ENCODE measurements around the gene ZNF432. TPM values are rescaled to one million over a fixed set of nuclear protein-coding genes. Genes with fewer than 3 reads are reported as not detected.
"Not testable (repeated sequence)": the region's sequence is repeated elsewhere in the genome, so short reads cannot be mapped to it uniquely, and the experiment has no call there.

Gene ZNF432
- total and polyA plus RNA-seq, 4 donors = 2.8 to 17.0 (median 12.9) TPM

DNA sequence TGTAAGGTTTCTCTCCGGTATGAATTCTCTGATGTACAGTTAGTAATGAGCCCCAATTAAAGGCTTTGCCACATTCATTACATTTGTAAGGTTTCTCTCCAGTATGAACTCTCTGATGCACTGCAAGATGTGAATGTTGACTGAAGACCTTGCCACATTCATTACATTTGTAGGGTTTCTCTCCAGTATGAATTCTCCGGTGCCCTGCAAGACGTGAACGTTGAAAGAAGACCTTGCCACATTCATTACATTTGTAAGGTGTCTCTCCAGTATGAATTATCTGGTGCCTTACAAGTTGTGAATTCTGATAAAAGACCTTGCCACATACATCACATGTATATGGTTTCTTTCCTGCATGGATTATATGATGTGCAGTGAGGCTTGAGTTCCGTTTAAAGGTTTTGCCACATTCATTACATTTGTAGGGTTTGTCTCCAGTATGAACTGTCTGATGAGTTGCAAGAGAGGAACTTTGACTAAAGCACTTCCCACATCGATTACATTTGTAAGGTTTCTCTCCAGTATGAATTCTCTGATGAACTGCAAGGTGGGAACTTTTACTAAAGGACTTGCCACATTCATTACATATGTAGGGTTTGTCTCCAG lies 17.7 kb upstream of the ZNF432 start:
- H3K9ac ChIP-seq (ENCODE audit: insufficient read depth in 1 of 2, low read length in 2 of 2) = no peak overlapping the region
- peaks cover 42 to 79% (median 62%) of the 10 kb centered on the region in 4 donors for H3K36me3 ChIP-seq (ENCODE audit: control insufficient read depth in 4 of 4, insufficient read depth in 4 of 4, low read length in 4 of 4)
- TF ChIP-seq, protein P1, sequence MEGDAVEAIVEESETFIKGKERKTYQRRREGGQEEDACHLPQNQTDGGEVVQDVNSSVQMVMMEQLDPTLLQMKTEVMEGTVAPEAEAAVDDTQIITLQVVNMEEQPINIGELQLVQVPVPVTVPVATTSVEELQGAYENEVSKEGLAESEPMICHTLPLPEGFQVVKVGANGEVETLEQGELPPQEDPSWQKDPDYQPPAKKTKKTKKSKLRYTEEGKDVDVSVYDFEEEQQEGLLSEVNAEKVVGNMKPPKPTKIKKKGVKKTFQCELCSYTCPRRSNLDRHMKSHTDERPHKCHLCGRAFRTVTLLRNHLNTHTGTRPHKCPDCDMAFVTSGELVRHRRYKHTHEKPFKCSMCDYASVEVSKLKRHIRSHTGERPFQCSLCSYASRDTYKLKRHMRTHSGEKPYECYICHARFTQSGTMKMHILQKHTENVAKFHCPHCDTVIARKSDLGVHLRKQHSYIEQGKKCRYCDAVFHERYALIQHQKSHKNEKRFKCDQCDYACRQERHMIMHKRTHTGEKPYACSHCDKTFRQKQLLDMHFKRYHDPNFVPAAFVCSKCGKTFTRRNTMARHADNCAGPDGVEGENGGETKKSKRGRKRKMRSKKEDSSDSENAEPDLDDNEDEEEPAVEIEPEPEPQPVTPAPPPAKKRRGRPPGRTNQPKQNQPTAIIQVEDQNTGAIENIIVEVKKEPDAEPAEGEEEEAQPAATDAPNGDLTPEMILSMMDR (IDR thresholded peaks at IDR 0.05; ENCODE audit: control extremely low read depth, extremely low read depth) = no peak
- ATAC-seq (ENCODE audit: insufficient read depth, low FRiP score) (no peak), DNase-seq (no peak)
- no peaks in the 10 kb centered on the region for H3K4me1 ChIP-seq (ENCODE audit: control insufficient read depth in 5 of 5, insufficient read depth in 5 of 5, low read length in 5 of 5)
- H3K4me3 ChIP-seq = no peak overlapping the region
- no peak overlapping the region for H3K27ac ChIP-seq (ENCODE audit: low read depth in 1 of 2, low read length in 1 of 2)
- WGBS, 2 donors = 97 to 98% methylated on average over 6 of the region's 6 CpGs
- H3K9me3 ChIP-seq (ENCODE audit: control insufficient read depth in 4 of 4, insufficient read depth in 3 of 4, low read length in 3 of 4) = peaks cover 39 to 64% (median 47%) of the 10 kb centered on the region in 4 donors
- no peaks in the 10 kb centered on the region for H3K27me3 ChIP-seq (ENCODE audit: control insufficient read depth in 3 of 3, insufficient read depth in 3 of 3, low read length in 2 of 3)

DNA sequence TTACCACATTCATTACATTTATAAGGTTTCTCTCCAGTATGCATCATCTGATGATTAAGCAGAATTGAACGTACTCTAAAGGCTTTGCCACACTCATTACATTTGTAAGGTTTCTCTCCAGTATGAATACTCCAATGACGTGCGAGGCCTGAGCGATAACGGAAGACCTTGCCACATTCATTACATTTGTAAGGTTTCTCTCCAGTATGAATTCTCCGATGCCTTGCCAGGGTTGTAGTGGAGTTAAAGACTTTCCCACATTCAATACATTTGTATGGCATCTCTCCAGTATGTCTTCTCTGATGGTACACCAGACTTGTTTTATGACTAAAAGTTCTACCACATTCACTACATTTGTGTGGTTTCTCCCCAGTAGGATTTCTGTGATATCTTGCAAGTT lies 16.8 kb upstream of the ZNF432 start:
- H3K9me3 ChIP-seq (ENCODE audit: control insufficient read depth in 4 of 4, insufficient read depth in 3 of 4, low read length in 3 of 4) = peaks cover 32 to 65% (median 48%) of the 10 kb centered on the region in 4 donors
- no peaks in the 10 kb centered on the region for H3K27me3 ChIP-seq (ENCODE audit: control insufficient read depth in 3 of 3, insufficient read depth in 3 of 3, low read length in 2 of 3)
- H3K4me1 ChIP-seq (ENCODE audit: control insufficient read depth in 5 of 5, insufficient read depth in 5 of 5, low read length in 5 of 5) = no peaks in the 10 kb centered on the region
- DNase-seq (no peak), ATAC-seq (ENCODE audit: insufficient read depth, low FRiP score) (no peak)
- WGBS, 2 donors = 97 to 98% methylated on average over 6 of the region's 6 CpGs
- no peak overlapping the region for H3K9ac ChIP-seq (ENCODE audit: insufficient read depth in 1 of 2, low read length in 2 of 2)
- no peak overlapping the region for H3K27ac ChIP-seq (ENCODE audit: low read depth in 1 of 2, low read length in 1 of 2)
- TF ChIP-seq, protein P1 (IDR thresholded peaks at IDR 0.05; ENCODE audit: control extremely low read depth, extremely low read depth) = no peak
- no peak overlapping the region for H3K4me3 ChIP-seq
- peaks cover 39 to 69% (median 55%) of the 10 kb centered on the region in 4 donors for H3K36me3 ChIP-seq (ENCODE audit: control insufficient read depth in 4 of 4, insufficient read depth in 4 of 4, low read length in 4 of 4)

DNA sequence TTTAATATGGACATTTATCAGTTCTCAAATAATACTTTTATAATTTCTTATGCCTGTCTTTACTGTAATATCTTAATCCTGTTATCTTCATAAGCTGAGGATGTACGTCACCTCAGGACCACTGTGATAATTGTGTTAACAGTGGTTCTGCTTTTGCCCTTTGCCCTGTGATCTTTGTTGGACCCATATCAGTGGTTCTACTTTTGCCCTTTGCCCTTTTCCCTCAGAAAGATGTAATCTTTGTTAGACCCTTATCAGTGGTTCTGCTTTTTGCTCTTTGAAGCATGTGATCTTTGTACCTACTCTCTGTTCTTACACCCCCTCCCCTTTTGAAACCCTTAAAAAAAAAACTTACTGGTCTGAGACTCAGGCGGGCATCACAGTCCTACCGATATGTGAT lies 7.8 kb upstream of the ZNF432 start:
- H3K4me3 ChIP-seq; H3K27me3 ChIP-seq (ENCODE audit: control insufficient read depth in 3 of 3, insufficient read depth in 3 of 3, low read length in 2 of 3); H3K4me1 ChIP-seq (ENCODE audit: control insufficient read depth in 5 of 5, insufficient read depth in 5 of 5, low read length in 5 of 5); H3K27ac ChIP-seq (ENCODE audit: low read depth in 1 of 2, low read length in 1 of 2); ATAC-seq (ENCODE audit: insufficient read depth, low FRiP score); DNase-seq; H3K9ac ChIP-seq (ENCODE audit: insufficient read depth in 1 of 2, low read length in 2 of 2); H3K36me3 ChIP-seq (ENCODE audit: control insufficient read depth in 4 of 4, insufficient read depth in 4 of 4, low read length in 4 of 4): not testable (repeated sequence)
- 98% methylated on average over 3 of the region's 3 CpGs for WGBS, 2 donors
- H3K9me3 ChIP-seq (ENCODE audit: control insufficient read depth in 4 of 4, insufficient read depth in 3 of 4, low read length in 3 of 4) = peaks cover 1 to 29% (median 15%) of the 10 kb centered on the region in 4 donors

DNA sequence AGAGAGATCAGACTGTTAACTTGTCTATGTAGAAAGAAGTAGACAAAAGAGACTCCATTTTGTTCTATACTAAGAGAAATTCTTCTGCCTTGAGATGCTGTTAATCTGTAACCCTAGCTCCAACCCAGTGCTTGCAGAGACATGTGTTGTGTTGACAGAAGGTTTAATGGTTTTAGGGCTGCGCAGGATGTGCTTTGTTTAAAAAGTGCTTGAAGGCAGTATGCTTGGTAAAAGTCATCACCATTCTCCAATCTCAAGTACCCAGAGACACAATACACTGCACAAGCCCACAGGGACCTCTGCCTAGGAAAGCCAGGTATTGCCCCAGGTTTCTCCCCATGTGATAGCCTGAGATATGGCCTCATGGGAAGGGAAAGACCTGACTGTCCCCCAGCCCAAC lies 3.1 kb upstream of the ZNF432 start:
- H3K27me3 ChIP-seq (ENCODE audit: control insufficient read depth in 3 of 3, insufficient read depth in 3 of 3, low read length in 2 of 3) = not testable (repeated sequence)
- WGBS, 2 donors = 38 to 95% methylated on average over 1 of the region's 1 CpG

More for the DNA sequence above, 3.1 kb upstream of the ZNF432 start:
- H3K36me3 ChIP-seq (ENCODE audit: control insufficient read depth in 4 of 4, insufficient read depth in 4 of 4, low read length in 4 of 4); H3K9ac ChIP-seq (ENCODE audit: insufficient read depth in 1 of 2, low read length in 2 of 2); DNase-seq; H3K4me1 ChIP-seq (ENCODE audit: control insufficient read depth in 5 of 5, insufficient read depth in 5 of 5, low read length in 5 of 5); ATAC-seq (ENCODE audit: insufficient read depth, low FRiP score); H3K27ac ChIP-seq (ENCODE audit: low read depth in 1 of 2, low read length in 1 of 2); H3K4me3 ChIP-seq: not testable (repeated sequence)
- H3K9me3 ChIP-seq (ENCODE audit: control insufficient read depth in 4 of 4, insufficient read depth in 3 of 4, low read length in 3 of 4) = peaks cover 0 to 13% (median 5%) of the 10 kb centered on the region in 4 donors

Measured in lung (tissue), 12 donors.